ENCODE data around the gene VPS50.
"Not testable (repeated sequence)": the region's sequence is repeated elsewhere in the genome, so short reads cannot be mapped to it uniquely, and the experiment has no call there.

Gene VPS50

GRCh38 chr7:93366816-93367215, 134.7 kb downstream of the VPS50 start:
- no CpG with 5 or more reads among the region's 2 CpGs for WGBS (ENCODE audit: insufficient coverage, insufficient read length)
- Histone ChIP-seq H3K27me3 (ENCODE audit: control insufficient read depth, insufficient read depth, low read length) (no peaks in the 10 kb centered on the region), H3K4me3 (ENCODE audit: low read length) (no peak overlapping the region), H3K36me3 (ENCODE audit: control insufficient read depth, insufficient read depth, low read length) (no peaks in the 10 kb centered on the region), H3K9me3 (ENCODE audit: control insufficient read depth, insufficient read depth, low read length) (no peaks in the 10 kb centered on the region), H3K4me1 (ENCODE audit: control insufficient read depth, insufficient read depth, low read length) (no peaks in the 10 kb centered on the region), H3K27ac (ENCODE audit: low read length) (no peak overlapping the region)
- no peak for DNase-seq (ENCODE audit: low read depth, low spot score)

- no CpG with 5 or more reads among the region's 2 CpGs for WGBS (ENCODE audit: insufficient coverage, insufficient read length)
- Histone ChIP-seq H3K4me3 (ENCODE audit: low read length) (no peak overlapping the region), H3K27me3 (ENCODE audit: control insufficient read depth, insufficient read depth, low read length) (no peaks in the 10 kb centered on the region)
Observed at GRCh38 chr7:93367254-93367653, 135.1 kb downstream of the VPS50 start.

GRCh38 chr7:93370937-93371336, 138.8 kb downstream of the VPS50 start:
- H3K4me1 ChIP-seq (ENCODE audit: control insufficient read depth, insufficient read depth, low read length); H3K27ac ChIP-seq (ENCODE audit: low read length); H3K27me3 ChIP-seq (ENCODE audit: control insufficient read depth, insufficient read depth, low read length); H3K36me3 ChIP-seq (ENCODE audit: control insufficient read depth, insufficient read depth, low read length); DNase-seq (ENCODE audit: low read depth, low spot score); H3K4me3 ChIP-seq (ENCODE audit: low read length); H3K9me3 ChIP-seq (ENCODE audit: control insufficient read depth, insufficient read depth, low read length): not testable (repeated sequence)
- whole genome bisulfite sequencing (ENCODE audit: insufficient coverage, insufficient read length), result no CpG with 5 or more reads among the region's 3 CpGs

More at GRCh38 chr7:93367254-93367653, 135.1 kb downstream of the VPS50 start:
- H3K36me3 ChIP-seq (ENCODE audit: control insufficient read depth, insufficient read depth, low read length), result no peaks in the 10 kb centered on the region
- no peaks in the 10 kb centered on the region for H3K9me3 ChIP-seq (ENCODE audit: control insufficient read depth, insufficient read depth, low read length)
- DNase-seq (ENCODE audit: low read depth, low spot score), result no peak
- H3K27ac ChIP-seq (ENCODE audit: low read length), result no peak overlapping the region
- H3K4me1 ChIP-seq (ENCODE audit: control insufficient read depth, insufficient read depth, low read length), result no peaks in the 10 kb centered on the region

GRCh38 chr7:93373537-93373936, 141.4 kb downstream of the VPS50 start:
- Histone ChIP-seq H3K36me3 (ENCODE audit: control insufficient read depth, insufficient read depth, low read length) (no peaks in the 10 kb centered on the region), H3K4me3 (ENCODE audit: low read length) (no peak overlapping the region), H3K9me3 (ENCODE audit: control insufficient read depth, insufficient read depth, low read length) (no peaks in the 10 kb centered on the region), H3K4me1 (ENCODE audit: control insufficient read depth, insufficient read depth, low read length) (no peaks in the 10 kb centered on the region), H3K27me3 (ENCODE audit: control insufficient read depth, insufficient read depth, low read length) (no peaks in the 10 kb centered on the region), H3K27ac (ENCODE audit: low read length) (no peak overlapping the region)
- no peak for DNase-seq (ENCODE audit: low read depth, low spot score)

- no peak overlapping the region for H3K4me3 ChIP-seq (ENCODE audit: low read length)
- no peaks in the 10 kb centered on the region for H3K4me1 ChIP-seq (ENCODE audit: control insufficient read depth, insufficient read depth, low read length)
- no peaks in the 10 kb centered on the region for H3K9me3 ChIP-seq (ENCODE audit: control insufficient read depth, insufficient read depth, low read length)
- H3K27me3 ChIP-seq (ENCODE audit: control insufficient read depth, insufficient read depth, low read length), result no peaks in the 10 kb centered on the region
- WGBS (ENCODE audit: insufficient coverage, insufficient read length), result no CpG with 5 or more reads among the region's 5 CpGs
- no peak overlapping the region for H3K27ac ChIP-seq (ENCODE audit: low read length)
- H3K36me3 ChIP-seq (ENCODE audit: control insufficient read depth, insufficient read depth, low read length), result no peaks in the 10 kb centered on the region
- no peak for DNase-seq (ENCODE audit: low read depth, low spot score)
Observed at GRCh38 chr7:93374345-93374940, 142.3 kb downstream of the VPS50 start.

- DNase-seq (ENCODE audit: low read depth, low spot score), result no peak
- H3K36me3 ChIP-seq (ENCODE audit: control insufficient read depth, insufficient read depth, low read length), result no peaks in the 10 kb centered on the region
- no peaks in the 10 kb centered on the region for H3K9me3 ChIP-seq (ENCODE audit: control insufficient read depth, insufficient read depth, low read length)
- no peak overlapping the region for H3K4me3 ChIP-seq (ENCODE audit: low read length)
- H3K4me1 ChIP-seq (ENCODE audit: control insufficient read depth, insufficient read depth, low read length), result no peaks in the 10 kb centered on the region
- H3K27ac ChIP-seq (ENCODE audit: low read length), result no peak overlapping the region
- no peaks in the 10 kb centered on the region for H3K27me3 ChIP-seq (ENCODE audit: control insufficient read depth, insufficient read depth, low read length)
Observed at GRCh38 chr7:93375603-93376002, 143.4 kb downstream of the VPS50 start.

GRCh38 chr7:93378131-93378760, 146.1 kb downstream of the VPS50 start:
- Histone ChIP-seq H3K4me3 (ENCODE audit: low read length) (no peak overlapping the region), H3K4me1 (ENCODE audit: control insufficient read depth, insufficient read depth, low read length) (no peaks in the 10 kb centered on the region), H3K27me3 (ENCODE audit: control insufficient read depth, insufficient read depth, low read length) (no peaks in the 10 kb centered on the region), H3K9me3 (ENCODE audit: control insufficient read depth, insufficient read depth, low read length) (no peaks in the 10 kb centered on the region), H3K36me3 (ENCODE audit: control insufficient read depth, insufficient read depth, low read length) (no peaks in the 10 kb centered on the region), H3K27ac (ENCODE audit: low read length) (no peak overlapping the region)
- DNase-seq (ENCODE audit: low read depth, low spot score), result no peak
- no CpG with 5 or more reads among the region's 6 CpGs for WGBS (ENCODE audit: insufficient coverage, insufficient read length)

- no CpG with 5 or more reads among the region's 3 CpGs for WGBS (ENCODE audit: insufficient coverage, insufficient read length)
- no peaks in the 10 kb centered on the region for H3K27me3 ChIP-seq (ENCODE audit: control insufficient read depth, insufficient read depth, low read length)
- DNase-seq (ENCODE audit: low read depth, low spot score), result no peak
- H3K4me3 ChIP-seq (ENCODE audit: low read length), result no peak overlapping the region
- H3K27ac ChIP-seq (ENCODE audit: low read length), result no peak overlapping the region
- no peaks in the 10 kb centered on the region for H3K4me1 ChIP-seq (ENCODE audit: control insufficient read depth, insufficient read depth, low read length)
- H3K9me3 ChIP-seq (ENCODE audit: control insufficient read depth, insufficient read depth, low read length), result no peaks in the 10 kb centered on the region
- no peaks in the 10 kb centered on the region for H3K36me3 ChIP-seq (ENCODE audit: control insufficient read depth, insufficient read depth, low read length)
Observed at GRCh38 chr7:93382362-93382761, 150.2 kb downstream of the VPS50 start.

GRCh38 chr7:93390660-93391059, 158.5 kb downstream of the VPS50 start:
- no CpG with 5 or more reads among the region's 3 CpGs for whole genome bisulfite sequencing (ENCODE audit: insufficient coverage, insufficient read length)
- no peaks in the 10 kb centered on the region for H3K9me3 ChIP-seq (ENCODE audit: control insufficient read depth, insufficient read depth, low read length)
- H3K27me3 ChIP-seq (ENCODE audit: control insufficient read depth, insufficient read depth, low read length), result no peaks in the 10 kb centered on the region
- DNase-seq (ENCODE audit: low read depth, low spot score), result no peak
- H3K4me1 ChIP-seq (ENCODE audit: control insufficient read depth, insufficient read depth, low read length), result peaks cover 4% of the 10 kb centered on the region; the same call in 1 of the 2 replicates
- H3K36me3 ChIP-seq (ENCODE audit: control insufficient read depth, insufficient read depth, low read length), result no peaks in the 10 kb centered on the region
- H3K27ac ChIP-seq (ENCODE audit: low read length), result no peak overlapping the region
- no peak overlapping the region for H3K4me3 ChIP-seq (ENCODE audit: low read length)

- Histone ChIP-seq H3K36me3 (ENCODE audit: control insufficient read depth, insufficient read depth, low read length) (no peaks in the 10 kb centered on the region), H3K4me1 (ENCODE audit: control insufficient read depth, insufficient read depth, low read length) (peaks cover 4% of the 10 kb centered on the region; the same call in 1 of the 2 replicates), H3K27me3 (ENCODE audit: control insufficient read depth, insufficient read depth, low read length) (no peaks in the 10 kb centered on the region), H3K9me3 (ENCODE audit: control insufficient read depth, insufficient read depth, low read length) (no peaks in the 10 kb centered on the region), H3K4me3 (ENCODE audit: low read length) (no peak overlapping the region), H3K27ac (ENCODE audit: low read length) (no peak overlapping the region)
- no peak for DNase-seq (ENCODE audit: low read depth, low spot score)
- no CpG with 5 or more reads among the region's 1 CpG for WGBS (ENCODE audit: insufficient coverage, insufficient read length)
Observed at GRCh38 chr7:93392984-93393383, 160.8 kb downstream of the VPS50 start.

- no peaks in the 10 kb centered on the region for H3K36me3 ChIP-seq (ENCODE audit: control insufficient read depth, insufficient read depth, low read length)
- H3K27ac ChIP-seq (ENCODE audit: low read length), result no peak overlapping the region
Observed at GRCh38 chr7:93399642-93400041, 167.5 kb downstream of the VPS50 start.

More at GRCh38 chr7:93399642-93400041, 167.5 kb downstream of the VPS50 start:
- Histone ChIP-seq H3K4me1 (ENCODE audit: control insufficient read depth, insufficient read depth, low read length) (no peaks in the 10 kb centered on the region), H3K9me3 (ENCODE audit: control insufficient read depth, insufficient read depth, low read length) (no peaks in the 10 kb centered on the region), H3K4me3 (ENCODE audit: low read length) (no peak overlapping the region), H3K27me3 (ENCODE audit: control insufficient read depth, insufficient read depth, low read length) (no peaks in the 10 kb centered on the region)
- 100% methylated on average over 1 of the region's 3 CpGs for WGBS (ENCODE audit: insufficient coverage, insufficient read length)
- DNase-seq (ENCODE audit: low read depth, low spot score), result no peak

Data from iPS DF 6.9 (cell line).